Activated B cell treated with CpG ODN at 0.5 μM for 24 hours (primary cell): ENCODE data around the gene HOOK2. TPM values are rescaled to one million over a fixed set of nuclear protein-coding genes. Genes with fewer than 3 reads are reported as not detected.

ENCODE experiments used
- ATAC-seq: fragments of 200-7000 bp; cut with Tn5 transposase; one replicate; pipeline ENCODE4 v1.10.0; 2021; ENCODE audit warnings: low read depth, mild to moderate bottlenecking, moderate library complexity
- CTCF ChIA-PET: fragments of 350-600 bp; sonication (Branson Sonifier 250); formaldehyde crosslinking; loops from one replicate; lab custom pipeline; 2021; ENCODE audit warnings: antibody characterized with exemption; lab: Charles Lee
- POLR2A ChIA-PET: fragments of 350-600 bp; sonication (Branson Sonifier 250); formaldehyde crosslinking; loops from one replicate; lab custom pipeline; 2021; ENCODE audit warnings: antibody characterized with exemption; lab: Charles Lee
- DNase-seq: peaks from one replicate; pipeline ENCODE4 v3.0.0; 2022
- H3K27ac Mint-ChIP-seq: one replicate; pipeline ENCODE4 v1.8.0; 2020; ENCODE audit warnings: mixed read lengths
- H3K27me3 Mint-ChIP-seq: one replicate; pipeline ENCODE4 v1.8.0; 2021; ENCODE audit warnings: mixed read lengths
- H3K36me3 Mint-ChIP-seq: one replicate; pipeline ENCODE4 v1.8.0; 2021; ENCODE audit warnings: low read depth, mixed read lengths
- H3K4me1 Mint-ChIP-seq: one replicate; pipeline ENCODE4 v1.8.0; 2021; ENCODE audit warnings: mixed read lengths
- H3K4me3 Mint-ChIP-seq: one replicate; pipeline ENCODE4 v1.8.0; 2020; ENCODE audit warnings: mild to moderate bottlenecking, mixed read lengths
- H3K9me3 Mint-ChIP-seq: one replicate; pipeline ENCODE4 v1.8.0; 2020; ENCODE audit warnings: mixed read lengths
- intact Hi-C: fragments of 100-400 bp; cut with micrococcal nuclease; formaldehyde crosslinking; loops from one replicate; pipeline ENCODE4 v1.15.1; 2024
- total RNA-seq: library from RNA; stranded (reverse); gene quantifications from 2 replicates; pipeline ENCODE4 v1.2.3, GENCODE V29; 2022
- TF ChIP-seq, protein P1 (sequence below): fragments of 200-600 bp; IDR thresholded peaks from one replicate; pipeline ENCODE4 v1.8.0; 2022; ENCODE audit warnings: antibody characterized with exemption, mild to moderate bottlenecking

Gene HOOK2
- total RNA-seq, 1 donor from 2014 or later = 21.2 TPM

DNA sequence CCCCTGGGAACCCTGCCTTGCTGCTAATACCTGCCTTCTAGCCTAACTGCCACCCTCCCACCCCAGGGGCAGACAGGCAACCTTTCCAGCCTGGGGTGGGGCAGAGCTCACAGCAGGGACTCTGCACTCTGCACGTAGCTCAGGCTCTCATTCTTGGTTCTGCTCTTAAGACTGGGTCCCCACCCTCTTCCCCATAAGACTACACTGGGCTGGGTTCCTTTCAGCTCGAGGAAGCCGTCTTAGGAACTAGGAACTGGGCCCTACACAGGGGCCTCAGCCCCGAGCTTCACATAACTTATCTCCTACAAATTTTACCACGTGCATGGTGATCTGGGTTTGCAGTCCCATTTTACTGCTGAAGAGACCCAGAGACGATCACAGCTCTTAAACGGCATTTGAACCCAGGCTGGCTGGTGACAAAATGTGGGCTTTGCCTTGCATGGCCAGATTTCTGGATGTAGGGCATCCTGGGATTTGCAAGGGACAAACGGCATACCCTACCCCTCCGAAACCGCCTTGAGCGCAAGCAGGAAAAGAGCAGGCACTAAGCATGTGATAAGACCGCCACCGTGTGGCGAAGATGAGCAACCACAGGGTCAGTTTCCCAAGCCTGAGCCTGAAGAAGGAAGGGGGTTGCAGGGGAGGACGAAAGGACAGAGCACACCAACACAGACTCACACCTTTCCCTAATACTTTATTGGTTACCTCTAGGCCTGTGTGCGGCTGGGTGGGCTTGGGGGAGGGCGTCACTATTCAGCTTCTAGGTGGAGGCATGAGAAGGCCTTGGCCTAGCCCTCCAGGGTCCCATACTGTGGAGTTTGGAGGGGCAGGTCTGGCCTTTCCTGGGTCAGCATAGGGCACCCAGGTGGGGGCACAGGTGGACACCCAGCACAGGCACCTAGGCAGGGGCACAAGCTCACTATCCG lies 21.1 kb upstream of the HOOK2 start:
- POLR2A ChIA-PET = interaction anchor here (0.7 to 13.2 kb wide), 15 partner anchors 10 to 122 kb away, joined by 3 to 909 read pairs (median 6); partner anchors contain the start of genes GET3, HOOK2, RNASEH2A and SYCE2
- H3K4me1 Mint-ChIP-seq = peaks cover 34% of the 10 kb centered on the region
- peak overlapping the region; percentile 81 for H3K4me3 Mint-ChIP-seq
- peak; percentile 63 for DNase-seq
- peaks cover 11% of the 10 kb centered on the region for H3K36me3 Mint-ChIP-seq
- intact Hi-C loops = loop anchor here (1.0 kb wide), 7 partner anchors 19 to 232 kb away; no protein-coding TSS in a partner anchor
- no peaks in the 10 kb centered on the region for H3K27me3 Mint-ChIP-seq
- no peak for ATAC-seq
- H3K27ac Mint-ChIP-seq = peak overlapping the region; percentile 80
- TF ChIP-seq, protein P1, sequence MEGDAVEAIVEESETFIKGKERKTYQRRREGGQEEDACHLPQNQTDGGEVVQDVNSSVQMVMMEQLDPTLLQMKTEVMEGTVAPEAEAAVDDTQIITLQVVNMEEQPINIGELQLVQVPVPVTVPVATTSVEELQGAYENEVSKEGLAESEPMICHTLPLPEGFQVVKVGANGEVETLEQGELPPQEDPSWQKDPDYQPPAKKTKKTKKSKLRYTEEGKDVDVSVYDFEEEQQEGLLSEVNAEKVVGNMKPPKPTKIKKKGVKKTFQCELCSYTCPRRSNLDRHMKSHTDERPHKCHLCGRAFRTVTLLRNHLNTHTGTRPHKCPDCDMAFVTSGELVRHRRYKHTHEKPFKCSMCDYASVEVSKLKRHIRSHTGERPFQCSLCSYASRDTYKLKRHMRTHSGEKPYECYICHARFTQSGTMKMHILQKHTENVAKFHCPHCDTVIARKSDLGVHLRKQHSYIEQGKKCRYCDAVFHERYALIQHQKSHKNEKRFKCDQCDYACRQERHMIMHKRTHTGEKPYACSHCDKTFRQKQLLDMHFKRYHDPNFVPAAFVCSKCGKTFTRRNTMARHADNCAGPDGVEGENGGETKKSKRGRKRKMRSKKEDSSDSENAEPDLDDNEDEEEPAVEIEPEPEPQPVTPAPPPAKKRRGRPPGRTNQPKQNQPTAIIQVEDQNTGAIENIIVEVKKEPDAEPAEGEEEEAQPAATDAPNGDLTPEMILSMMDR = peak; percentile 37
- no peaks in the 10 kb centered on the region for H3K9me3 Mint-ChIP-seq
- CTCF ChIA-PET = interaction anchor here (0.7 to 11.4 kb wide), 16 partner anchors 10 to 298 kb away, joined by 3 to 280 read pairs (median 4); partner anchors contain the start of genes FBXW9, GET3, HOOK2 and MAN2B1

DNA sequence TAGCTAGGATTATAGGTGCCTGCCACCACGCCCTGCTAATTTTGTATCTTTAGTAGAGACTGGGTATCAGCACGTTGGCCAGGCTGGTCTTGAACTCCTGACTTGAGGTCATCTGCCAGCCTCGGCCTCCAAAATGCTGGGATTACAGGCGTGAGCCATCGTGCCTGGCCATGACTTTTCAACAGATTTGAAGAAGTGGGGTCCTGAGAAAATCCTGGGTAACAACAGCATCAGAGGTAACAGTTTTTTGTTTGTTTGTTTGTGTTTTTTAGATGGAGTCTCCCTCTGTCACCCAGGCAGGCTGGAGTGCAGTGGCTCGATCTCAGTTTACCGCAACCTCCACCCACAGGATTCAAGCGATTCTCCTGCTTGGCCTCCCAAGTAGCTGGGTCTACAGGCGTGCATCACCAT lies 19.6 kb upstream of the HOOK2 start:
- ATAC-seq = no peak
- Mint-ChIP-seq H3K4me3 (no peak overlapping the region), H3K27me3 (no peaks in the 10 kb centered on the region), H3K4me1 (peaks cover 35% of the 10 kb centered on the region), H3K9me3 (no peaks in the 10 kb centered on the region), H3K36me3 (peaks cover 15% of the 10 kb centered on the region), H3K27ac (no peak overlapping the region)
- intact Hi-C loops = loop anchor here (5.0 kb wide), 2 partner anchors 183 to 307 kb away; partner anchors contain the start of genes LYL1, ZNF490 and ZNF791
- ChIA-PET CTCF (interaction anchor here (1.5 to 11.4 kb wide), 5 partner anchors 20 to 129 kb away, joined by 3 to 280 read pairs (median 4); partner anchors contain the start of genes HOOK2, MAN2B1 and WDR83), POLR2A (interaction anchor here (0.6 to 13.2 kb wide), 12 partner anchors 8 to 996 kb away, joined by 3 to 909 read pairs (median 6); partner anchors contain the start of gene HOOK2)
- TF ChIP-seq, protein P1 = no peak
- no peak for DNase-seq

DNA sequence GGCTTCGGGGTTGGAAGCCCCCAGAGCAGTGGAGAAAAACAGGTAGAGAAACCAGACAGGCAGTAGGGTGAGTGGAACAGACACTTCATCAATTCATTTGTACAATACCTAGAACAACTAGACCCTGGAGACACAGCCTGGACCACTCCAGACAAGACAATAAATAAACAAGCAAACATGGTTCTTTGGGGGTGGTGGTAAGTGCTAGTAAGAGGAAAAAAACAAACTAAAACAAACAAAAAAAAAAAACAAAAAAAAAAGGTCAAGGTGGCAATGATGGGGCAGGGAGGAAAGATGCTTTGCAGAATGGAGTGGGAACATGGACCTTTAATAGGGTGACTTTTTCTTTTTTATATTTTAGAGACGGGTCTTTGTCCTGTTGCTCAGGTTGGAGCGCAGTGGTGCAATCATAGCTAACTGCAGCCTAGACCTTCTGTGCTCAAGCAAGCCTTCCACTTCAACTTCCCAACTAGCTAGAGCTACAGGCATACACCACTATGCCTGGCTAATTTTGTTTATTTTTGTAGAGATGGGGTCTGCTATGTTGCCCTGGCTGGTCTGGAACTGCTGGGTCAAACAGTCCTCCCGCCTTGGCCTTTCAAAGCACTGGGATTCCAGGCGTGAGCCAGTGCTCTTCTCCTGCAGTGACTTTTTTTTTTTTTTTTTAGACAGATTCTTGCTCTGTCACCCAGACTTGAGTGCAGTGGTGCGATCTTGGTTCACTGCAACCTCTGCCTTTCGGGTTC lies 19.0 kb upstream of the HOOK2 start:
- H3K4me1 Mint-ChIP-seq = peaks cover 36% of the 10 kb centered on the region
- DNase-seq (no peak), ATAC-seq (no peak)
- TF ChIP-seq, protein P1 = no peak
- ChIA-PET POLR2A (interaction anchor here (0.5 to 13.2 kb wide), 12 partner anchors 8 to 1748 kb away, joined by 4 to 909 read pairs (median 5); partner anchors contain the start of genes HOOK2, PRDX2, RNASEH2A and THSD8), CTCF (interaction anchor here (1.8 to 11.4 kb wide), 4 partner anchors 12 to 39 kb away, joined by 4 to 280 read pairs (median 142); partner anchors contain the start of genes HOOK2 and RNASEH2A)
- peak overlapping the region; percentile 80 for H3K4me3 Mint-ChIP-seq
- H3K27me3 Mint-ChIP-seq = no peaks in the 10 kb centered on the region
- H3K9me3 Mint-ChIP-seq = no peaks in the 10 kb centered on the region
- peaks cover 15% of the 10 kb centered on the region for H3K36me3 Mint-ChIP-seq
- intact Hi-C loops = loop anchor here (5.0 kb wide), 2 partner anchors 182 to 308 kb away; partner anchors contain the start of genes LYL1, ZNF490 and ZNF791
- H3K27ac Mint-ChIP-seq = peak overlapping the region; percentile 94

DNA sequence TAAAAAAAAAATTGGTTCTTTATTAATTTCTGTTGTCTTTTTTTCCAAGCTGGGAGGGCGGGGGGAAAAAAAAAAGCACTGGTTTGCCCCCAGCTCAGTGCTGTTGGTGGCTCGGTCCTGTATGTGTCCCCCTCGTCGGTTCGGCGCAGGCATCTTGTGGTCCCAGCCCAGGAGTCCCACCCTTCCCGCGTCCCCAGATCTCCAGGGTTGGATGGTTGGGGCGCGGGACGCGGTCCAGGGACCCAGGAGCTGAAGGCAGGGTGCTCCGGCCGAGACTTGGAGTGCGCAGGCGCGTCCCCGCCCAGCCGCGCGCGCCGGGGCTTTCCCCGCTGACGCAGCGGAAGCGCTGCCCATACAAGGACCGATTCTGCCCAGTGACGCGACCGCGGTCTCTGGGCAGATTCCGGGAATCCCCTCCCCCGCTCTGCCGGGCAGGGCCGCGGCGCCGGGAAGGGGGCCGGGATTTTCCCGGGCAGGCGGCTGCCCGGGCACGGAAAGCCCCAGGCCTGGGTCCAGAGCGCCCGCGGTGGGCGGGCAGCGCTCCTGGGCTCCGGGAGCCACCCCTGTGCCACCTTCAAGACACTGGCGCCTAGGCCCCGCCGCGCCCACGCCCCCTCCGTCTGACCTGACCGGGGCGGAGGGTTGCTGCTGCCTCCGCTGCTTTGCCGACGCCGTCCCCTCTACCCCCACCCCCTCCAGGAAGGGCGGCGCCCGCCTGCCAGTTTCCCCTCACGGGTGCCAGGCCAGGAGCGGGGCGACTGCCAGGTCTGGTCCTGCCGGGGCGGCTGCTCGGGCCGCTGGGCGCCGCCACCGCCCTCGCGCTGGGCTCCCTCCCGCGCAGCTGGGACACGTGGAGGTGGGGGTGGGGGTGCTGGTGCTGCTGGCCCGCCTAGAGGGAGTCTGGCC lies 18.2 kb upstream of the HOOK2 start:
- Mint-ChIP-seq H3K4me1 (peaks cover 44% of the 10 kb centered on the region), H3K4me3 (peak overlapping the region; percentile 96), H3K27ac (peak overlapping the region; percentile 97), H3K9me3 (no peaks in the 10 kb centered on the region), H3K36me3 (peaks cover 20% of the 10 kb centered on the region), H3K27me3 (no peaks in the 10 kb centered on the region)
- peak; percentile 96 for DNase-seq
- ChIA-PET POLR2A (interaction anchor here (0.5 to 13.2 kb wide), 29 partner anchors 9 to 1749 kb away, joined by 3 to 909 read pairs (median 5); partner anchors contain the start of genes CALR, DHPS, DNASE2 and FBXW9), CTCF (interaction anchor here (1.2 to 11.4 kb wide), 7 partner anchors 9 to 71 kb away, joined by 3 to 280 read pairs (median 6); partner anchors contain the start of genes HOOK2, PRDX2, RNASEH2A and THSD8)
- intact Hi-C loops = loop anchor here (1.0 to 5.0 kb wide), 5 partner anchors 13 to 359 kb away; partner anchors contain the start of genes CALR, LYL1, RNASEH2A and ZNF490
- peak; percentile 26 for ATAC-seq
- TF ChIP-seq, protein P1 = no peak
